NB4 (cell line): ENCODE results near the gene UAP1.

Experiments used
- CTCF ChIP-seq: IDR thresholded peaks from one replicate; pipeline ENCODE4 v1.5.1; 2012; ENCODE audit warnings: low read depth, low read length
- POLR2A ChIP-seq: IDR thresholded peaks from 2 replicates; pipeline ENCODE4 v1.6.1; 2011; ENCODE audit warnings: mild to moderate bottlenecking; ENCODE audit not compliant: insufficient read length; ENCODE audit errors: extremely low read depth

GRCh38 chr1:162616848-162617247 lies 55.3 kb downstream of the UAP1 start:
- TF ChIP-seq CTCF = no peak
- TF ChIP-seq POLR2A = no peak
